Measurements from ENCODE around the gene PPM1F. TPM values are rescaled to one million over a fixed set of nuclear protein-coding genes. Genes with fewer than 3 reads are reported as not detected.

The PPM1F gene
- total RNA-seq, 1 donor from 2014 or later = 40.1 TPM

DNA sequence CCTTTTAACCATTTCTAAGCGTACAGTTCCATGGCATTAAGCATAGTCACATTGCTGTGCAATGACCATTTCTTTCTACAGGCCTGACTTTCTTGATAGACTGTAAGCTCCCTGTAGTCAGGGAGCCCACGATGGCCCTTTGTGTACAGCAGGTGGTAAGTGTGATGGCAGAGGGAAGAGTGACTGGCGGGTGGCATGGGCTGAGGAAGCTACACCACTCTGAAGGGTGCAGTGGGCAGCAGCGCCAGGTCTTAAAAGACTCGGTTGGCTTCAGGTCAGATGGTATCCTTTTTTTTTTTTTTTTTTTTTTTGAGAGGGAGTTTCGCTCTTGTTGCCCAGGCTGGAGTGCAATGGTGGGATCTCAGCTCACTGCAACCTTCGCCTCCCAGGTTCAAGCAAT is 1.6 kb downstream of the PPM1F start:
- Mint-ChIP-seq H3K4me3 (ENCODE audit: unreplicated experiment) (no peak overlapping the region), H3K4me1 (ENCODE audit: low read depth, unreplicated experiment) (peaks cover 24% of the 10 kb centered on the region), H3K27me3 (ENCODE audit: unreplicated experiment) (peaks cover 8% of the 10 kb centered on the region), H3K9me3 (ENCODE audit: unreplicated experiment) (peaks cover 7% of the 10 kb centered on the region), H3K36me3 (ENCODE audit: unreplicated experiment) (no peaks in the 10 kb centered on the region), H3K27ac (ENCODE audit: unreplicated experiment) (no peak overlapping the region)
- DNase-seq = no peak
- TF ChIP-seq, protein P1, sequence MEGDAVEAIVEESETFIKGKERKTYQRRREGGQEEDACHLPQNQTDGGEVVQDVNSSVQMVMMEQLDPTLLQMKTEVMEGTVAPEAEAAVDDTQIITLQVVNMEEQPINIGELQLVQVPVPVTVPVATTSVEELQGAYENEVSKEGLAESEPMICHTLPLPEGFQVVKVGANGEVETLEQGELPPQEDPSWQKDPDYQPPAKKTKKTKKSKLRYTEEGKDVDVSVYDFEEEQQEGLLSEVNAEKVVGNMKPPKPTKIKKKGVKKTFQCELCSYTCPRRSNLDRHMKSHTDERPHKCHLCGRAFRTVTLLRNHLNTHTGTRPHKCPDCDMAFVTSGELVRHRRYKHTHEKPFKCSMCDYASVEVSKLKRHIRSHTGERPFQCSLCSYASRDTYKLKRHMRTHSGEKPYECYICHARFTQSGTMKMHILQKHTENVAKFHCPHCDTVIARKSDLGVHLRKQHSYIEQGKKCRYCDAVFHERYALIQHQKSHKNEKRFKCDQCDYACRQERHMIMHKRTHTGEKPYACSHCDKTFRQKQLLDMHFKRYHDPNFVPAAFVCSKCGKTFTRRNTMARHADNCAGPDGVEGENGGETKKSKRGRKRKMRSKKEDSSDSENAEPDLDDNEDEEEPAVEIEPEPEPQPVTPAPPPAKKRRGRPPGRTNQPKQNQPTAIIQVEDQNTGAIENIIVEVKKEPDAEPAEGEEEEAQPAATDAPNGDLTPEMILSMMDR (IDR thresholded peaks at IDR 0.05; ENCODE audit: partially characterized antibody, unreplicated experiment) = no peak

DNA sequence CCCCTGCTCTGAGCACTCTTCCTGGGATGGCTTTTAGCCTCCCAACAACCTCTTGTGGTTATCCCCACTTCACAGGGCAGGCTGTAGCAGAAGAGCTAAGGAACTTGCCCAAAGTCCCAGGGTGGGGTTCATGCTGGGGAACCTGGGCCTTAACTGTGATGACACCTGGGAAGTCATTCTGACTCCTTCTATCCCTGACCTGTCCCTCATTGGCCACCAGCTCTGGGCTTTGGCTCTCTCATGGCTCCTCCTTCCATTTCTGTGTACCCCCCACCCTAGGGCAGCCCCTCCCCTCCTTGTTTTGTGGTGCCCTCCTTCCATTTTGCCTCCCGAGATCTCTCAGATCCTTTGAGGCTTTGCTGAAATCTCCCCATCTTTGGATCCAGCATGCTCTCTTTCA is 2.7 kb downstream of the PPM1F start:
- peaks cover 4% of the 10 kb centered on the region for H3K36me3 Mint-ChIP-seq (ENCODE audit: unreplicated experiment)
- peaks cover 7% of the 10 kb centered on the region for H3K9me3 Mint-ChIP-seq (ENCODE audit: unreplicated experiment)
- H3K27me3 Mint-ChIP-seq (ENCODE audit: unreplicated experiment) = peaks cover 9% of the 10 kb centered on the region
- H3K4me1 Mint-ChIP-seq (ENCODE audit: low read depth, unreplicated experiment) = peaks cover 28% of the 10 kb centered on the region
- no peak for DNase-seq
- H3K27ac Mint-ChIP-seq (ENCODE audit: unreplicated experiment) = no peak overlapping the region
- no peak overlapping the region for H3K4me3 Mint-ChIP-seq (ENCODE audit: unreplicated experiment)
- TF ChIP-seq, protein P1 (IDR thresholded peaks at IDR 0.05; ENCODE audit: partially characterized antibody, unreplicated experiment) = no peak

DNA sequence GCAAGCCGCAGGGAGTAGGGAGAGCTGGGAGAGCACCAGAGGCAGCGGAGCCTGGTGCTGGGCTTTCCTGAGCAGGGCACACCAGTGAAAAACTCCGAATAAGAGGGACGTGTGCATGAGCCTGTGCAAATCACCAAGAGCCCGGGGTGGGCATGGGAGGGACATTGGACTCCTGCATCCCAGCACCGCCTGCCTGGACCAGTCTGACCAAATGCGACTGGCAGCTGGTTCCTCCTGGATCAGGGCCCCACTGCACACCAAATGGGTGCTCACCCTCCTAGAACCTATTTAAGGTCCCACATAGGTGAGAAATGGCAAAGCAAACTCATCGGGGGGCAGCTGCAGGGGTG is 3.1 kb downstream of the PPM1F start:
- H3K27ac Mint-ChIP-seq (ENCODE audit: unreplicated experiment) = peak overlapping the region; percentile 55
- DNase-seq = no peak

DNA sequence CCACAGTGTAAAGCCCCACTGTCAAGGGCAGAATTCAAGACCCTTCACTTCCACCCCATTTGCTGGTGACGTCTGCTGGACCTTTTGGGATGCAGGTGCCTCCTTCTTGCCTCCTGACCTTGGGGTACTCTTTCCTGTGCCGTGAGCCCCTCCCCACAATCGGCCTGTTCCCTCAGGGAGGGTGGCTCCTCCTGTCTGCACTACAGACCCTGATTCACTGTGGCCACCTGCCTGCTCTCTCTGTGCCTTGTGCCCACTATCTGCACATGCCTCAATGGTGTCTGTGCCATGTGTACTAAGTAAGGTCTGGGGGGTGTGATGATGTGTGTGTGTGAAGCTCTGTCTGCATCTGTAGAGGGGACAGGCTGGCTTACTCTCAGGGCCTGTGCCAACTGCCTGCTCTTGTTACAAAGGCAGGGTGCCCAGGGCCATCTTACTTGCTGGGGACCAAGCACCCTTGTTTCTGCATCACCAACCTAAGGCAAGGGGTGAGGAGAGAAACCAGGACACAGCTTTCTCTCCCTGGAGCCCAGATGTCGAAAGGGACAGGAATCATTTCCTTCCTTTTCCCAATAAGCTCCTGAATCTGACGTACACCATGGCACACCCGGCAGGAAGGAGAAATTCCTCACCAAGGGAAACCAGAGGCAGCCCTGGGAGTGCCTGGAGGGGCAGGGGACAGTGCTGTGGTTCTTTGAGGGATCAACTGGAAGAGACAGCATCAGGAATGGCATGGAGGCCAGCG is 3.7 kb downstream of the PPM1F start:
- TF ChIP-seq, protein P1 (IDR thresholded peaks at IDR 0.05; ENCODE audit: partially characterized antibody, unreplicated experiment) = no peak
- peaks cover 29% of the 10 kb centered on the region for H3K4me1 Mint-ChIP-seq (ENCODE audit: low read depth, unreplicated experiment)
- H3K27ac Mint-ChIP-seq (ENCODE audit: unreplicated experiment) = peak overlapping the region; percentile 55
- peaks cover 9% of the 10 kb centered on the region for H3K9me3 Mint-ChIP-seq (ENCODE audit: unreplicated experiment)
- no peak for DNase-seq
- peaks cover 9% of the 10 kb centered on the region for H3K27me3 Mint-ChIP-seq (ENCODE audit: unreplicated experiment)
- H3K36me3 Mint-ChIP-seq (ENCODE audit: unreplicated experiment) = peaks cover 5% of the 10 kb centered on the region
- no peak overlapping the region for H3K4me3 Mint-ChIP-seq (ENCODE audit: unreplicated experiment)

More for the DNA sequence above, 3.1 kb downstream of the PPM1F start:
- Mint-ChIP-seq H3K4me3 (ENCODE audit: unreplicated experiment) (no peak overlapping the region), H3K36me3 (ENCODE audit: unreplicated experiment) (peaks cover 5% of the 10 kb centered on the region), H3K27me3 (ENCODE audit: unreplicated experiment) (peaks cover 9% of the 10 kb centered on the region), H3K4me1 (ENCODE audit: low read depth, unreplicated experiment) (peaks cover 29% of the 10 kb centered on the region), H3K9me3 (ENCODE audit: unreplicated experiment) (peaks cover 7% of the 10 kb centered on the region)
- TF ChIP-seq, protein P1 (IDR thresholded peaks at IDR 0.05; ENCODE audit: partially characterized antibody, unreplicated experiment) = no peak

DNA sequence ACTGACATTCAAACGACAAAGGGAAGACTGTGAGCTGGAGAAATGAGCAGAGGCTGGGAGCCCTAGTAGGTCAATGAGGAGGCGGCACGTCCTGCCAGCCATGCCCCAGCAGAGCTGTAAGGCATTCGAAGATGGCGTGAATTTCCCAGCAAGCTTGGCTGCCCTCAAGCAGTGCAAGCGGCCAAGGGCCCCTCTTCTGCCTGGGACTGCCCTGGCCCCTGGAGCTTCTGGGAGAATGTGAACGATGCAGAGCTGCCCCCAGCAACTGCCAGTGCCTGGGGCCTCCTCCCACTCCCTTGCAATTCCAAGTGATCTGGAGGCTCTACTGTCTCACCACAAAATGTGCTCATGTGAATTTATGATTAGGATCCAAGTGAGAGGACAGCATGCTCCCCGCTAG is 4.3 kb downstream of the PPM1F start:
- Mint-ChIP-seq H3K4me1 (ENCODE audit: low read depth, unreplicated experiment) (peaks cover 29% of the 10 kb centered on the region), H3K27me3 (ENCODE audit: unreplicated experiment) (peaks cover 9% of the 10 kb centered on the region), H3K36me3 (ENCODE audit: unreplicated experiment) (peaks cover 5% of the 10 kb centered on the region), H3K4me3 (ENCODE audit: unreplicated experiment) (no peak overlapping the region), H3K9me3 (ENCODE audit: unreplicated experiment) (peaks cover 10% of the 10 kb centered on the region), H3K27ac (ENCODE audit: unreplicated experiment) (no peak overlapping the region)
- TF ChIP-seq, protein P1 (IDR thresholded peaks at IDR 0.05; ENCODE audit: partially characterized antibody, unreplicated experiment) = no peak
- no peak for DNase-seq
